PFSK-1 (cell line): ENCODE data around the gene TSPAN18.

ENCODE experiments used
- FOXP2 ChIP-seq: optimal IDR thresholded peaks from 2 replicates; pipeline ENCODE3; 2011; ENCODE audit warnings: borderline replicate concordance, control low read depth, inconsistent platforms; ENCODE audit not compliant: insufficient read depth; ENCODE audit errors: extremely low read length, extremely low read depth
- POLR2AphosphoS5 ChIP-seq: IDR thresholded peaks from 2 replicates; pipeline ENCODE4 v1.6.1; 2012; ENCODE audit warnings: low read depth, mild to moderate bottlenecking, control low read depth, low read length, moderate library complexity
- SIN3A ChIP-seq: IDR thresholded peaks from 2 replicates; pipeline ENCODE4 v1.6.1; 2012; ENCODE audit warnings: mild to moderate bottlenecking, low read length, moderate library complexity, borderline replicate concordance; ENCODE audit not compliant: insufficient read depth

- TF ChIP-seq FOXP2 (no peak), POLR2AphosphoS5 (no peak), SIN3A (no peak)
Measured at GRCh38 chr11:44831605-44832394, 105.0 kb downstream of the TSPAN18 start.
